ENCODE results near the gene POLR1B. TPM values are rescaled to one million over a fixed set of nuclear protein-coding genes. Genes with fewer than 3 reads are reported as not detected.
"Not testable (repeated sequence)": the region's sequence is repeated elsewhere in the genome, so short reads cannot be mapped to it uniquely, and the experiment has no call there.

Gene POLR1B
- total and polyA plus RNA-seq, 12 donors, result 3.5 to 15.3 (median 10.4) TPM

DNA sequence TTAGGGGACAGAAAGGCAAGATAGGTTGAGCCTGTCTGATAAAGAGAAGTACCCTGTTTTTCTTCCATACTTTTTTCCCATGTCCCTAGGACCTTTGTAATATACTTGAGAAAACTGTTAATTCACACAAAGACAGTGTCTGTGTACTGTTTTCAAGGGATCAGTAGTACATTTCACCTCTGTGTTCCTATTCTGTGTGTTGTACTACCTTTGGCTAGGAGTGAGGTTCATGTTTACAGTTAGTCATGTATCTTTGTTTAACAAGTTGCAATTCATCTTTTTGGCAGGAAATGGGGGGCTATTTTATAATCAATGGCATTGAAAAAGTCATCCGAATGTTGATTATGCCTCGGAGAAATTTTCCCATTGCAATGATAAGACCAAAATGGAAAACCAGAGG is 6.7 kb downstream of the POLR1B start:
- intact Hi-C loops (cut with DNase I), result loop anchor here in 1 of 10 donors (10.0 kb wide), 1 partner anchor 64 kb away; the partner anchor contains the start of gene TTL
- Histone ChIP-seq H3K4me1 (peaks cover 0 to 4% (median 0%) of the 10 kb centered on the region in 9 donors), H3K4me3 (no peak overlapping the region), H3K27me3 (no peaks in the 10 kb centered on the region), H3K9me3 (no peaks in the 10 kb centered on the region), H3K27ac (no peak overlapping the region), H3K36me3 (peaks cover 0 to 85% (median 50%) of the 10 kb centered on the region in 9 donors)
- TF ChIP-seq, protein P1, sequence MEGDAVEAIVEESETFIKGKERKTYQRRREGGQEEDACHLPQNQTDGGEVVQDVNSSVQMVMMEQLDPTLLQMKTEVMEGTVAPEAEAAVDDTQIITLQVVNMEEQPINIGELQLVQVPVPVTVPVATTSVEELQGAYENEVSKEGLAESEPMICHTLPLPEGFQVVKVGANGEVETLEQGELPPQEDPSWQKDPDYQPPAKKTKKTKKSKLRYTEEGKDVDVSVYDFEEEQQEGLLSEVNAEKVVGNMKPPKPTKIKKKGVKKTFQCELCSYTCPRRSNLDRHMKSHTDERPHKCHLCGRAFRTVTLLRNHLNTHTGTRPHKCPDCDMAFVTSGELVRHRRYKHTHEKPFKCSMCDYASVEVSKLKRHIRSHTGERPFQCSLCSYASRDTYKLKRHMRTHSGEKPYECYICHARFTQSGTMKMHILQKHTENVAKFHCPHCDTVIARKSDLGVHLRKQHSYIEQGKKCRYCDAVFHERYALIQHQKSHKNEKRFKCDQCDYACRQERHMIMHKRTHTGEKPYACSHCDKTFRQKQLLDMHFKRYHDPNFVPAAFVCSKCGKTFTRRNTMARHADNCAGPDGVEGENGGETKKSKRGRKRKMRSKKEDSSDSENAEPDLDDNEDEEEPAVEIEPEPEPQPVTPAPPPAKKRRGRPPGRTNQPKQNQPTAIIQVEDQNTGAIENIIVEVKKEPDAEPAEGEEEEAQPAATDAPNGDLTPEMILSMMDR (IDR thresholded peaks at IDR 0.05), result no peak
- ATAC-seq (no peak), DNase-seq (no peak)
- 95 to 96% methylated on average over 2 of the region's 2 CpGs for WGBS, 2 donors

DNA sequence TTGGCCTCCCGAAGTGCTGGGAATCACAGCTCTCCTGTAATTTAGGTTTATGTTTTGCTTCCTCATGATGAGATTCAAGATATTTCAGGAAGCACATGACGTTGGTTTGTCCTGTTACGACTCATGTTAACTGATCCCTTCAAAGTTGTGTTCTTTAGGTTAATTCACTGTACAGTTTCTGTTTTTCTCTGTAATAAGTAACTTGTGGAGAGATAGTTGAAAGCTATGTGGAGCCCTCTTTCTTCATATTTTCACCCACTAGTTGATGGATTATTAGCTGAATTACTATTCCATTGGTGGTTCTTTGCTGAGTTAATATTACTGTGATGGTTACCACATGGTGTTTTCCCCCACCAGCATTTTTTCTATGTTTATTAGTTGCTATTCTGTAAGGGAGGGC is 23.8 kb downstream of the POLR1B start:
- Histone ChIP-seq H3K27ac (no peak overlapping the region), H3K4me3 (no peak overlapping the region), H3K27me3 (no peaks in the 10 kb centered on the region), H3K9me3 (peaks cover 0 to 15% (median 0%) of the 10 kb centered on the region in 11 donors), H3K36me3 (peaks cover 0 to 100% (median 59%) of the 10 kb centered on the region in 9 donors), H3K4me1 (no peaks in the 10 kb centered on the region)
- intact Hi-C loops (cut with DNase I), result no loop called here
- ATAC-seq (no peak), DNase-seq (no peak)
- 87 to 92% methylated on average over 3 of the region's 3 CpGs for WGBS, 2 donors
- TF ChIP-seq, protein P1 (IDR thresholded peaks at IDR 0.05), result no peak

DNA sequence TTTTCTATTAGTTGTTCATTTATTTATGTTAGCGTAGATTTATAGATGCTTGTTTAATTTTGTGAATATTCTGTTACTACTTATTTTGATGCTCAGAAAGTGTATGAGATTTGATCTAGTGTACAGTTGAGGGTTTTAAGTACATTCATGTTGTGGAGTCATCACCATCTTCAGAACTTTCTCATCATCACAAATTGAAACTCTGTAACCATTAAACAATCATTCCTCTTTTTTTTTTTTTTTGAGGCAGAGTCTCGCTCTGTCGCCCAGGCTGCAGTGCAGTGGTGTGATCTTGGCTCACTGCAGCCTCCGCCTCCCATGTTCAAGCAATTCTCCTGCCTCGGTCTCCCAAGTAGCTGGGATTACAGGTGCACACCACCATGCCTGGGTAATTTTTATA is 24.2 kb downstream of the POLR1B start:
- intact Hi-C loops (cut with DNase I); H3K27ac ChIP-seq; H3K4me1 ChIP-seq; DNase-seq; ATAC-seq; H3K27me3 ChIP-seq; H3K4me3 ChIP-seq: not testable (repeated sequence)
- Histone ChIP-seq H3K36me3 (peaks cover 0 to 100% (median 62%) of the 10 kb centered on the region in 9 donors), H3K9me3 (peaks cover 0 to 15% (median 0%) of the 10 kb centered on the region in 11 donors)
- WGBS, 2 donors, result 99 to 100% methylated on average over 5 of the region's 5 CpGs

DNA sequence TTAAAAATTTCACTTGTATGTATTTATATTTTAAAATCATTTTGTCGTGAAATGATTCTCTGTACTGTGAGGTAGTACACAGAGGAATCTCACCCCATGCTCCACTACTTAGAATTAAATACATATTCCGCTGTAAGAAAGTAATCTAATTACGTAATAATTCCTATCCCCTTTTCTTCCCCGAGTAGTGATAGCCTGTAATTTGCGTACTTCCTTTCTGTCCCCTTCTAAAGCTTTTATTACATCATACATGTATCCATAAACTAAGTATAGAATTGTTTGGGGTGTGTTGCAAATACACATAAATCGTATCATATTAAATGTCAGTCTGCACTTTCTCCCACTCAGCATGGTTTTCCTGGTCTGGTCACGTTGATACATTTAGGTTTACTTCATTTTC is 29.7 kb downstream of the POLR1B start:
- H3K27ac ChIP-seq, result no peak overlapping the region
- H3K4me3 ChIP-seq, result no peak overlapping the region
- peaks cover 0 to 15% (median 0%) of the 10 kb centered on the region in 11 donors for H3K9me3 ChIP-seq
- no peak for ATAC-seq
- no peak for DNase-seq
- TF ChIP-seq, protein P1 (IDR thresholded peaks at IDR 0.05), result no peak
- H3K4me1 ChIP-seq, result no peaks in the 10 kb centered on the region
- H3K36me3 ChIP-seq, result peaks cover 0 to 98% (median 66%) of the 10 kb centered on the region in 9 donors
- intact Hi-C loops (cut with DNase I), result no loop called here
- H3K27me3 ChIP-seq, result no peaks in the 10 kb centered on the region
- 89% methylated on average over 7 of the region's 7 CpGs for WGBS, 2 donors

DNA sequence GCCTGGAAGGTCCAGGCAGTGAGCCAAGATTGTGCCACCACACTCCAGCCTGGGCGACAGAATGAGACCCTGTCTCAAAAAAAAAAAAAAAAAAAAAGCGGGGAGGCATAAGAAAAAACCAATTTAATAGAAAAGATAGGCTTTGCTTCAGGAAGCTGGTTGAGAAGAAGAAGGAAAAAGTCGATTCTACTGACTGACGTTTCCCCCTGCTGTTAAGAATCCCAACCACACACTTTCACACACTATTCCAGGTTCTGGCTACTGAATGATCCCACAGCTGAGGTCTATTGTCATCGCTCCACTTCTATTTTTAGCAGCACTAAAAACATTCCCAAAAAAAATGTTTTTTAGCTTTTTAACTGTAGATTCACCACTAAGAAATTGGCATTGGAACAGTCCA is 35.5 kb downstream of the POLR1B start:
- peaks cover 0 to 13% (median 7%) of the 10 kb centered on the region in 9 donors for H3K4me1 ChIP-seq
- WGBS, 2 donors, result 39 to 44% methylated on average over 5 of the region's 5 CpGs
- DNase-seq (no peak), ATAC-seq (no peak)
- H3K4me3 ChIP-seq, result no peak overlapping the region
- intact Hi-C loops (cut with DNase I), result no loop called here
- no peaks in the 10 kb centered on the region for H3K9me3 ChIP-seq
- H3K27ac ChIP-seq, result no peak overlapping the region
- H3K36me3 ChIP-seq, result peaks cover 0 to 40% (median 20%) of the 10 kb centered on the region in 9 donors
- no peaks in the 10 kb centered on the region for H3K27me3 ChIP-seq
- TF ChIP-seq, protein P1 (IDR thresholded peaks at IDR 0.05), result peak in 1 of 9 donors; percentile 5
